Activated naive CD4-positive, alpha-beta T cell treated with anti-CD3 and anti-CD28 coated beads for 36 hours (primary cell): Measurements from ENCODE around the gene ARHGAP23. TPM values are rescaled to one million over a fixed set of nuclear protein-coding genes. Genes with fewer than 3 reads are reported as not detected.
"Not testable (repeated sequence)": the region's sequence is repeated elsewhere in the genome, so short reads cannot be mapped to it uniquely, and the experiment has no call there.

Experiments used
- CTCF ChIA-PET: fragments of 350-600 bp; sonication (Branson Sonifier 250); formaldehyde crosslinking; loops from one replicate; lab custom pipeline; 2021; ENCODE audit warnings: antibody characterized with exemption; lab: Charles Lee
- DNase-seq: peaks from one replicate; pipeline ENCODE4 v3.0.0-alpha.2; 2020
- H3K27ac Mint-ChIP-seq: one replicate; pipeline ENCODE4 v1.8.0; 2021; ENCODE audit warnings: mild to moderate bottlenecking, mixed read lengths
- H3K27me3 Mint-ChIP-seq: one replicate; pipeline ENCODE4 v1.8.0; 2021; ENCODE audit warnings: low read depth, mixed read lengths
- H3K36me3 Mint-ChIP-seq: one replicate; pipeline ENCODE4 v1.8.0; 2021; ENCODE audit warnings: low read depth, mixed read lengths
- H3K4me1 Mint-ChIP-seq: one replicate; pipeline ENCODE4 v1.8.0; 2021; ENCODE audit warnings: low read depth, mixed read lengths
- H3K4me3 Mint-ChIP-seq: one replicate; pipeline ENCODE4 v1.8.0; 2021; ENCODE audit warnings: mild to moderate bottlenecking, moderate library complexity, mixed read lengths
- H3K9me3 Mint-ChIP-seq: one replicate; pipeline ENCODE4 v1.8.0; 2021; ENCODE audit warnings: mixed read lengths
- intact Hi-C: fragments of 100-400 bp; cut with micrococcal nuclease; formaldehyde crosslinking; loops from one replicate; pipeline ENCODE4 v1.15.1; 2023
- total RNA-seq, 2 experiments: library from RNA; stranded (reverse); gene quantifications; one replicate each; pipeline ENCODE4 v1.2.3, GENCODE V29; 2021

The ARHGAP23 gene
- total RNA-seq, 2 experiments from 2014 or later = 0.52 to 1.0 TPM

DNA sequence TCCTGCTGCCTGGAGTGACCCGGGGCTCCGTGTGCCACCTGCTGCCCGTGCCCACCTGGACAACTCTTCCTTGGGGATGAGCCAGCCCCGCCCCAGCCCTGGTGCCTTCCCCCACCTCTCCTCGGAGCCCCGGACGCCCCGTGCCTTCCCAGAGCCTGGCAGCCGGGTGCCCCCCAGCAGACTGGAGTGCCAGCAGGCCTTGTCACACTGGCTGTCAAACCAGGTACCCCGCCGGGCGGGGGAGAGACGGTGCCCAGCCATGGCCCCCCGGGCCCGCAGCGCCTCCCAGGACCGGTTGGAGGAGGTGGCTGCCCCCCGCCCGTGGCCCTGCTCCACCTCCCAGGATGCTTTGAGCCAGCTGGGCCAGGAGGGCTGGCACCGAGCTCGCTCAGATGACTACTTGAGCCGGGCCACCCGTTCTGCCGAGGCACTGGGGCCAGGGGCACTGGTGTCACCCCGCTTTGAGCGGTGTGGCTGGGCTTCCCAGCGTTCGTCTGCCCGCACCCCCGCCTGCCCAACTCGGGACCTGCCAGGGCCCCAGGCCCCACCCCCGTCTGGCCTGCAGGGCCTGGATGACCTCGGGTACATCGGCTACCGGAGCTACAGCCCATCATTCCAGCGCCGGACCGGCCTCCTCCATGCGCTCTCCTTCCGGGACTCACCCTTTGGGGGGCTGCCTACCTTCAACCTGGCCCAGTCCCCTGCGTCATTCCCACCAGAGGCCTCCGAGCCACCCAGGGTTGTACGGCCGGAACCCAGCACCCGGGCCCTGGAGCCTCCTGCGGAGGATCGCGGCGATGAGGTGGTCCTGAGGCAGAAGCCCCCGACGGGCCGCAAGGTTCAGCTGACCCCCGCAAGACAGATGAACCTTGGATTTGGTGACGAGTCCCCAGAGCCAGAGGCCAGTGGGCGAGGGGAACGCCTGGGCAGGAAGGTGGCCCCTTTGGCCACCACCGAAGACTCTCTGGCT is 38.4 kb downstream of the ARHGAP23 start:
- H3K36me3 Mint-ChIP-seq = no peaks in the 10 kb centered on the region

DNA sequence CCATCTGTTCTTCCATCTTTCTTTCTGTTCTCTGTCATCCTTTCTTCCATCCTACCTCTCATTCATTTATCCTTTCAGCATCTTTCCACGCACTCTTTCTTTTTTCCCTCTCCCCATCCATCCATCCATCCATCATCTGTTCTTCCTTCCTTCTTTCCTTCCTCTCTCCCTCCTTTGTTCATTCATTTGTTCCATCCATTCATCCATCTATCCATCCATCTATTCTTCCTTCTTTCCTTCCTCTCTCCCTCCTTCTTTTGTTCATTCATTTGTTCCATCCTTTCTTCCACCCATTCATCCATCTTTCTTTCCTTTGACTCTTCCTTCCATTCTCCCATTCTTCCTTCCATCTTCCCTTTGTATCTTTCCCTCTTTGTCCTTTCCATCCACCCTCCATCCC is 39.2 kb downstream of the ARHGAP23 start:
- Mint-ChIP-seq H3K4me1 (no peaks in the 10 kb centered on the region), H3K27me3 (no peaks in the 10 kb centered on the region), H3K36me3 (no peaks in the 10 kb centered on the region), H3K4me3 (no peak overlapping the region), H3K9me3 (no peaks in the 10 kb centered on the region), H3K27ac (no peak overlapping the region)
- DNase-seq = no peak
- intact Hi-C loops = no loop called here
- CTCF ChIA-PET = no interaction called here

More for the DNA sequence above, 38.4 kb downstream of the ARHGAP23 start:
- Mint-ChIP-seq H3K4me1 (no peaks in the 10 kb centered on the region), H3K9me3 (no peaks in the 10 kb centered on the region), H3K4me3 (no peak overlapping the region), H3K27me3 (no peaks in the 10 kb centered on the region), H3K27ac (no peak overlapping the region)
- CTCF ChIA-PET = no interaction called here
- intact Hi-C loops = no loop called here
- no peak for DNase-seq

DNA sequence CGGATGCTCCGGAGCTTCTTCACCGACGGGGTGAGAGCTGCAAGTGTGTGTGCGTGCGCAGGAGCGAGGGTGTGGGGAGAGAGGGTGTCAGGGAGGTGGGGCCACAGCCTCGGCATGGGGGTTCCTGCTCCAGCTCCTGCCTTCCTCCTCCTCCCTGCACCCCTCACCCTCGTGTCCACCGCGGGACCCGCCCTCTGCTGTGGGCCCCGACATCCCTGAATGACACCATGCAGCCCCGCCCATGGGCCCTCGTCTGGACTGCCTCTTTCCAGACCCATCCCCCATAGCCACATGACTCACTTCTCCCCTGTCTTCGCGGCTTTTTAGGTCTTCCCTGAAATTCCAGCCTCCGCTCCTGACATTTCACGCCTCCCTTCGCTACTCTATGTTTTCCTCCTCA is 41.6 kb downstream of the ARHGAP23 start:
- H3K4me1 Mint-ChIP-seq = no peaks in the 10 kb centered on the region
- intact Hi-C loops = no loop called here
- no peak overlapping the region for H3K27ac Mint-ChIP-seq
- no peak overlapping the region for H3K4me3 Mint-ChIP-seq
- no peaks in the 10 kb centered on the region for H3K9me3 Mint-ChIP-seq
- no peak for DNase-seq
- H3K27me3 Mint-ChIP-seq = no peaks in the 10 kb centered on the region
- H3K36me3 Mint-ChIP-seq = no peaks in the 10 kb centered on the region
- CTCF ChIA-PET = interaction anchor here (0.6 to 0.8 kb wide), 2 partner anchors 11 to 46 kb away, joined by 3 to 4 read pairs; no protein-coding TSS in a partner anchor

DNA sequence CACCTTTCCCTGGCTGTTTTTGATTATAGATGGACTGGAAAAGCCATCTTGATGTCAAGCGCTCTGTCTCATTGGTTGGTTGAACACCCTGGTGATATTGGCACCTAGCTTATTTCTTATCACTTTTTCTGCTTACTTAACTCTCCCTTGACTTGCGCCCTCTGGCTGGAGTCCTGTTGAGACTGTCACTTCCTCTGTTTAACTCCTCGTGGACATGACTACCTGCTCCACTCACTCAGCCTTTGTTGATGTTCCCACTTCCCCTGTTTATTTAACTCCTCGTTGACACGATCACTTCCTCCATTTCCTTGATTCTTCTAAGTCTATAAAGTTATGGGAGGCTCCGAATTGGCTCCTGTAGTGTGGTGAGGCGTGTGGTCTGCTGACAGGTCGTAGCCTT is 43.0 kb downstream of the ARHGAP23 start:
- CTCF ChIA-PET = interaction anchor here (0.6 kb wide), 1 partner anchor 138 kb away, joined by 3 read pairs; no protein-coding TSS in a partner anchor
- H3K9me3 Mint-ChIP-seq, H3K36me3 Mint-ChIP-seq, H3K4me1 Mint-ChIP-seq, H3K27me3 Mint-ChIP-seq, H3K4me3 Mint-ChIP-seq, H3K27ac Mint-ChIP-seq, DNase-seq, intact Hi-C loops: not testable (repeated sequence)

DNA sequence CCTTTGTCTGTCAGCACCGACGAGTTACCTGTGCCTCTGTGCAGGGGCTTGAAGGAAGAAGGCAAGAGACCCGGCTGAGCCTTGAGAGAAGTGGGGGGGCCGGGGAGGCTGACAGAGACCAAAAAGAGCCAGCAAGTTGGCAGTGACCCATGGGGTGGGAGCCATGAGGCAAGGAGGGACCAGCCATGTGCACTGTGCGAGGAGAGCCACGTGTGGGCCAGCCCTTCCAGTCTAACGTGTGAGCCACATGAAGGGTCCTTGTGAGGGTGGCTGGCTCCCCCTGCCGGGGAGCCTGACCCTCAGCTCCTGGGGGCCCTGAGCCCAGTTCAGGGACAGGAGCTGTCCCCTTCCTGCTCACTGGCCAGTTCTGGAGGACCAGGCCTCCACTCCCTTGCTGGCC is 46.4 kb downstream of the ARHGAP23 start:
- CTCF ChIA-PET = interaction anchor here (1.2 kb wide), 1 partner anchor 51 kb away, joined by 3 read pairs; no protein-coding TSS in a partner anchor
- H3K27me3 Mint-ChIP-seq, H3K36me3 Mint-ChIP-seq, H3K9me3 Mint-ChIP-seq, H3K4me3 Mint-ChIP-seq, H3K4me1 Mint-ChIP-seq, intact Hi-C loops, H3K27ac Mint-ChIP-seq: not testable (repeated sequence)
- peak; percentile 22 for DNase-seq

DNA sequence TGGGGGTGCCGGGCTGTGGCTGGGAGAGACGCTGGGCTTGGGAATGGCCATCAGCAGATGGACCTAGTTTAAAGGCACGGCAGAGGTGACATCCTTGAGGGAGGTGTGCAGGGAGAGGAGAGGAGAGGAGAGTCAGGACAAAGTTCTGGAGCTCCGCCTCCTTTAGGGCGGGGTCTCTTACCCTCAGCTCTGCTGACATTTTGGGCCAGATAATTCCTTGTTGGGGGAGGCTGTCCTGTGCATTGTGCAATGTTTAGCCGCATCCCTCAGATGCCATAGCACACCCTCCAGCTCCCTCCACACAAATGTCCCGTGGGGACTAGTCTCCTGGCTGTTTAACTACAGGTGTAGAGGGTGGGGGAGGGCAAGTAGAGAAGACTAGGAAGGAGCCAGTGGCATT is 48.3 kb downstream of the ARHGAP23 start:
- Mint-ChIP-seq H3K27ac (no peak overlapping the region), H3K4me1 (no peaks in the 10 kb centered on the region), H3K4me3 (no peak overlapping the region), H3K9me3 (no peaks in the 10 kb centered on the region), H3K27me3 (no peaks in the 10 kb centered on the region), H3K36me3 (no peaks in the 10 kb centered on the region)
- intact Hi-C loops = no loop called here
- DNase-seq = no peak
- CTCF ChIA-PET = interaction anchor here (1.2 kb wide), 1 partner anchor 53 kb away, joined by 3 read pairs; no protein-coding TSS in a partner anchor

DNA sequence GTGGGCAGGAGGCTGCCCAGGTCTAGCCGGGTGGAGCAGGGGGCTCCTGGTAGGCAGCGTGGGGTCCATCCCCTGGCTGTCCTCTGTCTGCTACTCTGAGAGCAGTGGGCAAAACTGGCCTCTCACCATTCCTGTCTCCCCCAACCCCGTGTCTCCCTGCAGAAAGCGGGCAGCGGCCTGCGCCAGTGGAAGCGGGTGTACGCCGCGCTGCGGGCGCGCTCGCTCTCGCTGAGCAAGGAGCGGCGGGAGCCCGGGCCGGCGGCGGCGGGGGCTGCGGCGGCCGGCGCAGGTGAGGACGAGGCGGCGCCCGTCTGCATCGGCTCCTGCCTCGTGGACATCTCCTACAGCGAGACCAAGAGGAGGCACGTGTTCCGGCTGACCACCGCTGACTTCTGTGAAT is 49.2 kb downstream of the ARHGAP23 start:
- H3K36me3 Mint-ChIP-seq, intact Hi-C loops, H3K9me3 Mint-ChIP-seq, DNase-seq, H3K27ac Mint-ChIP-seq, H3K4me3 Mint-ChIP-seq, H3K27me3 Mint-ChIP-seq, H3K4me1 Mint-ChIP-seq: not testable (repeated sequence)
- CTCF ChIA-PET = interaction anchor here (1.2 kb wide), 1 partner anchor 53 kb away, joined by 3 read pairs; no protein-coding TSS in a partner anchor

DNA sequence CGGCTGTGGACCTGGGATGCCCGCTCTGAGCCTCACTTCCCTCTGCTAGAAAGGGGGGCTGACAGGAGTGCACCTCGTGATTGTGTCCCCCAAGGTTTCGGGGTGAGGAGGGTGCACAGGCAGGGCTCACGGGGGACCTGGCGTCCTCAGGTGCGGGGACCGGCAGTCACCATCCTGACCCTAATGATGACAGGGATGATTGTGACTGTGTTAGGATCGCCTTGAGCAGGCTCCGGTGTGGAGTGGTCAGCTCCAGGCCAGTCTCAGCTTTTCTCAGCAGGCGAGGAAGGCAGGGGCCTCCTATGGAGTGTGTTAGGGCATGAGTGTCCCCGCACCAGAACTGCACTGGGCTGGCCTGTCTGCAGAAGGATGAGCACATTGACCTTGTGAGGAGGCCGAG is 49.7 kb downstream of the ARHGAP23 start:
- H3K9me3 Mint-ChIP-seq, H3K27ac Mint-ChIP-seq, H3K4me1 Mint-ChIP-seq, DNase-seq, H3K36me3 Mint-ChIP-seq, intact Hi-C loops, CTCF ChIA-PET, H3K27me3 Mint-ChIP-seq, H3K4me3 Mint-ChIP-seq: not testable (repeated sequence)

DNA sequence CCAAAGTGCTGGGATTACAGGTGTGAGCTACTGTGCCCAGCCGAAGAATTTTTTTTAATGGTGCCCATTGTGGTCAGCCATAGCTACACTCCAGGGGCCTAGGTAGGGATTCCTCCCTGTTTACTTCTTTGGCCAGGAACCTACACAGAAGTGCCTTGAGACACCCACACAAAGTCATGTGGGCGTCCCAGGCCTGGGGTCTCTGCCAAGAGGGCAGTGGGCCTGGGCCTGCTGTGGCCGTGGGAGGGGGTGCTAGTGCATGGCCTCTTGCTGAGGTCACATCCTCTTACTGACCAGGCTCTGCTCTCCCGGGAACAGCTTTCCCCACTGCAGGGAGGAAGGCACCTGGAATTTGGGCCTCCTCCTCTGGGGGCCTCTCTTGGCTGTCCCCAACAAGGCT is 50.4 kb downstream of the ARHGAP23 start:
- H3K4me1 Mint-ChIP-seq, DNase-seq, H3K36me3 Mint-ChIP-seq, intact Hi-C loops, H3K9me3 Mint-ChIP-seq, H3K27ac Mint-ChIP-seq, H3K27me3 Mint-ChIP-seq, CTCF ChIA-PET, H3K4me3 Mint-ChIP-seq: not testable (repeated sequence)

DNA sequence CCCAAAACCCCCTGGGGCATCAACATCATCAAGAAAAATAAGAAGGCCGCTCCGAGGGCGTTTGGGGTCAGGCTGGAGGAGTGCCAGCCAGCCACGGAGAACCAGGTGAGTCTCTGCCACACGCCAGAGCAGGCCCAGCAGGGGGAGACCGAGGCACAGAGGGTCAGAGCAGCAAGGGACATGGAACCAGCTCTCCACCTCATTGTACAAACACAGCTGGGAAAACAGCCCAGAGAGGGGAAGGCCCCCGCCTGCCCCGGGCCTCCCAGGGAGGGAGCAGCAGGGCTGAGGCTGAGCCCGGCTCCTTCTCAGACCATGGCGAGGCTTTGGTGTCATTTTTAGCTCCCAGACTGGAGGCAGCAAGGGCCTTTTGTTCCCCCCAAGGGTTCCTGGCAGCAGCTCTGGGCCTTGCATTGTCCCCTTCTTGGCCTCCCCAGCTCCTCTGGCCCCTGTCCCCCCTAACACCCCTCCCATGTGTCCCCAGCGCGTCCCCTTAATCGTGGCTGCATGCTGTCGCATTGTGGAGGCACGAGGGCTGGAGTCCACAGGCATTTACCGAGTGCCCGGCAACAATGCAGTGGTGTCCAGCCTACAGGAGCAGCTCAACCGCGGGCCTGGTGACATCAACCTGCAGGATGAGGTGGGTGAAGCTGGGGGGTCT is 53.9 kb downstream of the ARHGAP23 start:
- H3K27me3 Mint-ChIP-seq, intact Hi-C loops, H3K9me3 Mint-ChIP-seq, H3K27ac Mint-ChIP-seq, H3K4me1 Mint-ChIP-seq, DNase-seq, H3K4me3 Mint-ChIP-seq, H3K36me3 Mint-ChIP-seq: not testable (repeated sequence)
- CTCF ChIA-PET = interaction anchor here (0.5 to 1.6 kb wide), 5 partner anchors 20 to 1141 kb away, joined by 3 to 6 read pairs (median 3); no protein-coding TSS in a partner anchor

DNA sequence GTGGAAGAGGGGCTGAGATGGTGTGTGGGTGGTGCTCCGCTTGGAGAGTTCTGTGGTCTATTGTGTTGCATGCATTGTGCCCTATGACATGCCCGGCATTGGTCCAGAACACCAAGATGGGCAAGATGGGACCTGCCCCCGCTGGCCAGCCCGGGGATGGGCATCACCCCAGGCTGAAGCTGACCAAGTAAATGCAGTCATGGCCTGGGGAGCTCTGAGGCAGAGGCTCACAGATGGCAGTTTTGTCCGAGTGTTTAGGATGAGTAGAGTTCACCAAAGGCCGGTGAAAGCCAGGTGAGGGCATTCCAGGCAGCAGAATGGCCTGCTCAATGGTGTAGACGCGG is 54.4 kb downstream of the ARHGAP23 start:
- intact Hi-C loops = not testable (repeated sequence)

More for the DNA sequence above, 54.4 kb downstream of the ARHGAP23 start:
- not testable (repeated sequence) for H3K27me3 Mint-ChIP-seq, H3K36me3 Mint-ChIP-seq, DNase-seq, H3K4me1 Mint-ChIP-seq, H3K9me3 Mint-ChIP-seq, H3K27ac Mint-ChIP-seq, H3K4me3 Mint-ChIP-seq
- CTCF ChIA-PET = interaction anchor here (0.6 to 2.6 kb wide), 4 partner anchors 20 to 123 kb away, joined by 3 to 6 read pairs (median 4); no protein-coding TSS in a partner anchor
